Measurements from ENCODE around the gene IGFLR1. TPM values are rescaled to one million over a fixed set of nuclear protein-coding genes. Genes with fewer than 3 reads are reported as not detected.
A peak's percentile ranks its signal among the peaks of the same experiment; 100 is the strongest.

The IGFLR1 gene
- total and polyA plus RNA-seq, 3 experiments from 2014 or later = 96.7 to 110 (median 108) TPM

GRCh38 chr19:35787227-35787799 is 45.1 kb upstream of the IGFLR1 start:
- Histone ChIP-seq H3K27ac (ENCODE audit: low read depth, low read length) (no peak overlapping the region), H3K36me3 (ENCODE audit: insufficient read depth, low read length) (no peaks in the 10 kb centered on the region), H3K27me3 (ENCODE audit: insufficient read depth, low read length, poor library complexity, severe bottlenecking) (no peaks in the 10 kb centered on the region), H3K9me3 (ENCODE audit: low read length) (no peaks in the 10 kb centered on the region), H3K4me1 (ENCODE audit: insufficient read depth, low read length) (no peaks in the 10 kb centered on the region), H3K4me3 (ENCODE audit: low read length) (no peak overlapping the region)
- Mint-ChIP-seq H3K9me3 (no peaks in the 10 kb centered on the region), H3K27ac (no peak overlapping the region), H3K27me3 (no peaks in the 10 kb centered on the region), H3K4me1 (peaks cover 0 to 2% (median 0%) of the 10 kb centered on the region in 3 donors), H3K4me3 (no peak overlapping the region), H3K36me3 (peaks cover 0 to 4% (median 3%) of the 10 kb centered on the region in 3 donors)
- DNase-seq = no peak
- ChIA-PET POLR2A (no interaction called here), CTCF (interaction anchor here (0.6 kb wide), 1 partner anchor 95 kb away, joined by 3 read pairs; no protein-coding TSS in a partner anchor)

DNA sequence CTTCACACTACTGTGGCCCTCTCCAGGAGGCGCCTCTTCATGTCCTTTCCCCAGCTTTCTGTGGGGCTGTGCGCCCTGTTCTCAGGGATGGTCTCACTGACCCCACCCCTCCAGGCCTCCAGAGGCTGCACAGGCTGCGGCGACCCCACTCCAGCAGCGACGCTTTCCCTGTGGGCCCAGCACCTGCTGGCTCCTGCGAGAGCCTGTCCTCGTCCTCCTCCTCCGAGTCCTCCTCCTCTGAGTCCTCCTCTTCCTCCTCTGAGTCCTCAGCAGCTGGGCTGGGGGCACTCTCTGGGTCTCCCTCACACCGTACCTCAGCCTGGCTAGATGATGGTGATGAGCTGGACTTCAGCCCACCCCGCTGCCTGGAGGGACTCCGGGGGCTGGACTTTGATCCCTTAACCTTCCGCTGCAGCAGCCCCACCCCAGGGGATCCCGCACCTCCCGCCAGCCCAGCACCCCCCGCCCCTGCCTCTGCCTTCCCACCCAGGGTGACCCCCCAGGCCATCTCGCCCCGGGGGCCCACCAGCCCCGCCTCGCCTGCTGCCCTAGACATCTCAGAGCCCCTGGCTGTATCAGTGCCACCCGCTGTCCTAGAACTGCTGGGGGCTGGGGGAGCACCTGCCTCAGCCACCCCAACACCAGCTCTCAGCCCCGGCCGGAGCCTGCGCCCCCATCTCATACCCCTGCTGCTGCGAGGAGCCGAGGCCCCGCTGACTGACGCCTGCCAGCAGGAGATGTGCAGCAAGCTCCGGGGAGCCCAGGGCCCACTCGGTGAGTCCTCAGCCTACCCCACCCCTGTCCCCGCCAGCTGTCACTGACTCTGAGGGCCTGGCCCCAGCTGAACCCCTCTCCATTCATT is 44.3 kb upstream of the IGFLR1 start:
- Mint-ChIP-seq H3K9me3 (no peaks in the 10 kb centered on the region), H3K27me3 (no peaks in the 10 kb centered on the region), H3K4me3 (peak overlapping the region in 1 of 7 donors; percentile 37), H3K27ac (peak overlapping the region in 1 of 8 donors; percentile 82), H3K4me1 (peaks cover 0 to 2% (median 0%) of the 10 kb centered on the region in 3 donors), H3K36me3 (peaks cover 0 to 4% (median 3%) of the 10 kb centered on the region in 3 donors)
- Histone ChIP-seq H3K27me3 (ENCODE audit: insufficient read depth, low read length, poor library complexity, severe bottlenecking) (no peaks in the 10 kb centered on the region), H3K27ac (ENCODE audit: low read depth, low read length) (no peak overlapping the region), H3K36me3 (ENCODE audit: insufficient read depth, low read length) (no peaks in the 10 kb centered on the region), H3K4me1 (ENCODE audit: insufficient read depth, low read length) (no peaks in the 10 kb centered on the region), H3K4me3 (ENCODE audit: low read length) (no peak overlapping the region), H3K9me3 (ENCODE audit: low read length) (no peaks in the 10 kb centered on the region)
- no peak for DNase-seq
- POLR2A ChIA-PET = no interaction called here
- CTCF ChIA-PET = no interaction called here

GRCh38 chr19:35785339-35785627 is 43.0 kb upstream of the IGFLR1 start:
- no peaks in the 10 kb centered on the region for H3K27me3 Mint-ChIP-seq
- CTCF ChIA-PET = no interaction called here

GRCh38 chr19:35784503-35785338 is 42.5 kb upstream of the IGFLR1 start:
- DNase-seq = no peak
- no peaks in the 10 kb centered on the region for H3K27me3 Mint-ChIP-seq
- H3K4me3 Mint-ChIP-seq = no peak overlapping the region
- H3K9me3 ChIP-seq (ENCODE audit: low read length) = no peaks in the 10 kb centered on the region
- no peak overlapping the region for H3K27ac ChIP-seq (ENCODE audit: low read depth, low read length)
- peaks cover 0 to 2% (median 0%) of the 10 kb centered on the region in 3 donors for H3K4me1 Mint-ChIP-seq
- POLR2A ChIA-PET = no interaction called here
- H3K36me3 ChIP-seq (ENCODE audit: insufficient read depth, low read length) = no peaks in the 10 kb centered on the region
- no peak overlapping the region for H3K4me3 ChIP-seq (ENCODE audit: low read length)
- H3K36me3 Mint-ChIP-seq = peaks cover 0 to 11% (median 4%) of the 10 kb centered on the region in 3 donors
- H3K27ac Mint-ChIP-seq = no peak overlapping the region
- no peaks in the 10 kb centered on the region for H3K4me1 ChIP-seq (ENCODE audit: insufficient read depth, low read length)
- no peaks in the 10 kb centered on the region for H3K9me3 Mint-ChIP-seq
- no peaks in the 10 kb centered on the region for H3K27me3 ChIP-seq (ENCODE audit: insufficient read depth, low read length, poor library complexity, severe bottlenecking)
- CTCF ChIA-PET = no interaction called here

More at GRCh38 chr19:35785339-35785627, 43.0 kb upstream of the IGFLR1 start:
- Mint-ChIP-seq H3K36me3 (peaks cover 0 to 8% (median 4%) of the 10 kb centered on the region in 3 donors), H3K9me3 (no peaks in the 10 kb centered on the region), H3K4me3 (peak overlapping the region in 1 of 7 donors; percentile 37), H3K4me1 (peaks cover 0 to 2% (median 0%) of the 10 kb centered on the region in 3 donors), H3K27ac (no peak overlapping the region)
- H3K4me1 ChIP-seq (ENCODE audit: insufficient read depth, low read length) = no peaks in the 10 kb centered on the region
- POLR2A ChIA-PET = no interaction called here
- no peaks in the 10 kb centered on the region for H3K36me3 ChIP-seq (ENCODE audit: insufficient read depth, low read length)
- H3K4me3 ChIP-seq (ENCODE audit: low read length) = no peak overlapping the region
- no peaks in the 10 kb centered on the region for H3K27me3 ChIP-seq (ENCODE audit: insufficient read depth, low read length, poor library complexity, severe bottlenecking)
- no peak for DNase-seq
- H3K27ac ChIP-seq (ENCODE audit: low read depth, low read length) = no peak overlapping the region
- H3K9me3 ChIP-seq (ENCODE audit: low read length) = no peaks in the 10 kb centered on the region

DNA sequence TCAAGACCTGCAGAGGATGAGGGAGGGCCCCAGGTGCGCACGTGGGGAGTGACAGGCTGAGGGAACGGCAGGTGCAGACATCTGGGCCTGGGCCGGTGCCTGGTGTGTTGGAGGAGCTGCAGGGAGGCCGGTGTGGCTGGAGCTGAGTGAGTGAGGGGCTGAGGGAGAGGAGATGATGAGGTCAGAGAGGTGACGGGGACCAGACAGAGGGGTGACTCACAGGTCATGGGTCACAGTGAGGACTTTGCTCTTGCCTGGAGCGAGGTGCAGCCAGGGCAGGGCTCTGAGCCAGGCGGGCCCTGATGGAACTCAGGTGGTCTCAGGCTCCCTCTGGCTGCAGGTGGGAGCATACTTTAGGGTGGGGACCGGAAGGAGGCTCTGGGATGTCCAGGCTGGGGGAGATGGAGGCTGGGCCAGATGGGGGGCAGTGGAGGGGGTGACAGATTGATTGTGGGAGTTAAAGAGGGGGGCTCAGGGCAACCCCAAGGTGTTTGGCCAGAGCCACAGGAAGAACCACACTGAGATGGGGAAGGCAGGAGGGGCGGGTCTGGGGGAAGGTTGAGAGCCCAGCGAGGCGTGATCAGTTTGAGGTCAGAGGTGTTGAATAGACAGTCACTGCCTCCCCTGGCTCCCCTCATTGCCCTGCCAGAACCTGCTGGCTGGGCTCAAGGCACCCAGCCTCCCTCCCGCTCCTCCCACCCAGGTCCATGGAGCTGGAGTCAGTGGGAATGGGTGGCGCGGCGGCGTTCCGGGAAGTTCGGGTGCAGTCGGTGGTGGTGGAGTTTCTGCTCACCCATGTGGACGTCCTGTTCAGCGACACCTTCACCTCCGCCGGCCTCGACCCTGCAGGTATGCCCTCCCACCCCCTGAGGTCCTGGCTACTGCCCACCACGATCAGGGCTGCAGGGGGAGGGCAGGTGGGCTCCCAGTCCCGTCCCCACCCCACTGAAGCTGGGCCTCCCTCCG is 41.5 kb upstream of the IGFLR1 start:
- no peaks in the 10 kb centered on the region for H3K36me3 ChIP-seq (ENCODE audit: insufficient read depth, low read length)
- no peaks in the 10 kb centered on the region for H3K4me1 ChIP-seq (ENCODE audit: insufficient read depth, low read length)
- Mint-ChIP-seq H3K9me3 (no peaks in the 10 kb centered on the region), H3K4me3 (no peak overlapping the region), H3K4me1 (peaks cover 0 to 2% (median 0%) of the 10 kb centered on the region in 3 donors), H3K27ac (peak overlapping the region in 3 of 8 donors; percentile 15 to 58 (median 55)), H3K27me3 (no peaks in the 10 kb centered on the region), H3K36me3 (peaks cover 0 to 16% (median 4%) of the 10 kb centered on the region in 3 donors)
- POLR2A ChIA-PET = no interaction called here
- no peaks in the 10 kb centered on the region for H3K9me3 ChIP-seq (ENCODE audit: low read length)
- no peak overlapping the region for H3K4me3 ChIP-seq (ENCODE audit: low read length)
- no peaks in the 10 kb centered on the region for H3K27me3 ChIP-seq (ENCODE audit: insufficient read depth, low read length, poor library complexity, severe bottlenecking)
- CTCF ChIA-PET = no interaction called here
- no peak for DNase-seq
- H3K27ac ChIP-seq (ENCODE audit: low read depth, low read length) = no peak overlapping the region

GRCh38 chr19:35782589-35782988 is 40.3 kb upstream of the IGFLR1 start:
- H3K9me3 Mint-ChIP-seq = no peaks in the 10 kb centered on the region
- H3K36me3 Mint-ChIP-seq = peaks cover 0 to 16% (median 4%) of the 10 kb centered on the region in 3 donors

GRCh38 chr19:35781650-35782049 is 39.4 kb upstream of the IGFLR1 start:
- Mint-ChIP-seq H3K27ac (peak overlapping the region in 4 of 8 donors; percentile 55 to 70 (median 58)), H3K4me3 (no peak overlapping the region), H3K4me1 (peaks cover 4 to 5% (median 5%) of the 10 kb centered on the region in 3 donors), H3K9me3 (no peaks in the 10 kb centered on the region), H3K27me3 (no peaks in the 10 kb centered on the region), H3K36me3 (peaks cover 0 to 16% (median 4%) of the 10 kb centered on the region in 3 donors)
- ChIA-PET POLR2A (no interaction called here), CTCF (no interaction called here)
- Histone ChIP-seq H3K27me3 (ENCODE audit: insufficient read depth, low read length, poor library complexity, severe bottlenecking) (no peaks in the 10 kb centered on the region), H3K4me3 (ENCODE audit: low read length) (no peak overlapping the region), H3K27ac (ENCODE audit: low read depth, low read length) (no peak overlapping the region), H3K4me1 (ENCODE audit: insufficient read depth, low read length) (peaks cover under 1% of the 10 kb centered on the region), H3K9me3 (ENCODE audit: low read length) (no peaks in the 10 kb centered on the region), H3K36me3 (ENCODE audit: insufficient read depth, low read length) (no peaks in the 10 kb centered on the region)
- DNase-seq = no peak

More at GRCh38 chr19:35782589-35782988, 40.3 kb upstream of the IGFLR1 start:
- H3K9me3 ChIP-seq (ENCODE audit: low read length) = no peaks in the 10 kb centered on the region
- no peak overlapping the region for H3K4me3 ChIP-seq (ENCODE audit: low read length)
- no peaks in the 10 kb centered on the region for H3K27me3 ChIP-seq (ENCODE audit: insufficient read depth, low read length, poor library complexity, severe bottlenecking)
- Mint-ChIP-seq H3K4me3 (no peak overlapping the region), H3K27ac (no peak overlapping the region), H3K27me3 (no peaks in the 10 kb centered on the region), H3K4me1 (peaks cover 0 to 2% (median 0%) of the 10 kb centered on the region in 3 donors)
- no peak for DNase-seq
- no peak overlapping the region for H3K27ac ChIP-seq (ENCODE audit: low read depth, low read length)
- H3K36me3 ChIP-seq (ENCODE audit: insufficient read depth, low read length) = no peaks in the 10 kb centered on the region
- POLR2A ChIA-PET = no interaction called here
- CTCF ChIA-PET = no interaction called here
- H3K4me1 ChIP-seq (ENCODE audit: insufficient read depth, low read length) = no peaks in the 10 kb centered on the region
